Caco-2 (cell line): ENCODE data around the gene GALNTL6. TPM values are rescaled to one million over a fixed set of nuclear protein-coding genes. Genes with fewer than 3 reads are reported as not detected.

ENCODE experiments used
- BruUV-seq: library from RNA; stranded (reverse); fragments of 400-500 nt; replicated peaks from 2 replicates; lab custom pipeline; 2021; lab: Mats Ljungman, UMichigan
- CTCF ChIA-PET: fragments of 300-600 bp; sonication (Branson Sonifier 250); formaldehyde crosslinking; loops from one replicate; lab custom pipeline; 2022; ENCODE audit warnings: antibody characterized with exemption; lab: Charles Lee
- POLR2A ChIA-PET: fragments of 300-600 bp; sonication (Branson Sonifier 250); formaldehyde crosslinking; loops from one replicate; lab custom pipeline; 2022; ENCODE audit warnings: antibody characterized with exemption; lab: Charles Lee
- DNase-seq, 2 experiments: peaks; one replicate each; pipeline versions ENCODE4 v3.0.0 to v3.0.0-alpha.2; 2020 to 2022
- H3K27me3 ChIP-seq: replicated peaks from 2 replicates; pipeline ENCODE4 v1.6.0; 2011; ENCODE audit warnings: low read length; ENCODE audit not compliant: control insufficient read depth, insufficient read depth
- H3K36me3 ChIP-seq: 2 replicates; pipeline ENCODE4 v1.5.1; 2011; ENCODE audit warnings: low read length; ENCODE audit not compliant: control insufficient read depth, insufficient read depth
- H3K4me1 ChIP-seq: fragments of 250-450 bp; sonication (Bioruptor Pico); 2 replicates; pipeline ENCODE4 v1.5.1; 2020; ENCODE audit warnings: mild to moderate bottlenecking
- H3K4me3 ChIP-seq: 2 replicates; pipeline ENCODE4 v1.5.1; 2011; ENCODE audit warnings: low read depth, mild to moderate bottlenecking, control low read depth, low read length
- H3K9me3 ChIP-seq: fragments of 250-450 bp; sonication (Bioruptor Pico); 2 replicates; pipeline ENCODE4 v1.5.1; 2020; ENCODE audit warnings: mild to moderate bottlenecking, moderate library complexity
- H3K27ac Mint-ChIP-seq: one replicate; pipeline ENCODE4 v1.8.0; 2022; ENCODE audit warnings: mixed read lengths; ENCODE audit not compliant: unreplicated experiment
- H3K27me3 Mint-ChIP-seq: one replicate; pipeline ENCODE4 v1.8.0; 2022; ENCODE audit warnings: mixed read lengths; ENCODE audit not compliant: insufficient read depth, unreplicated experiment
- H3K36me3 Mint-ChIP-seq: one replicate; pipeline ENCODE4 v1.8.0; 2022; ENCODE audit warnings: mild to moderate bottlenecking, mixed read lengths; ENCODE audit not compliant: insufficient read depth, unreplicated experiment
- H3K4me1 Mint-ChIP-seq: one replicate; pipeline ENCODE4 v1.8.0; 2022; ENCODE audit warnings: low read depth, mixed read lengths; ENCODE audit not compliant: unreplicated experiment
- H3K4me3 Mint-ChIP-seq: one replicate; pipeline ENCODE4 v1.8.0; 2022; ENCODE audit warnings: mild to moderate bottlenecking, moderate library complexity, mixed read lengths; ENCODE audit not compliant: unreplicated experiment
- H3K9me3 Mint-ChIP-seq: one replicate; pipeline ENCODE4 v1.8.0; 2022; ENCODE audit warnings: mixed read lengths; ENCODE audit not compliant: unreplicated experiment
- CTCF ChIP-seq, 2 experiments: fragments of 200-600 bp in 1 of 2; IDR thresholded peaks; 1 replicate in 1 of 2; 2 replicates in 1 of 2; pipeline versions ENCODE4 v1.5.1 to v1.8.0; 2011 to 2022; ENCODE audit warnings: antibody characterized with exemption in 1 of 2, control low read depth in 1 of 2, inconsistent platforms in 1 of 2, low read depth in 1 of 2, low read length in 1 of 2, mild to moderate bottlenecking in 1 of 2, moderate library complexity in 1 of 2; ENCODE audit not compliant: insufficient read depth in 1 of 2, severe bottlenecking in 1 of 2, unreplicated experiment in 1 of 2
- intact Hi-C: fragments of 100-400 bp; cut with micrococcal nuclease; formaldehyde crosslinking; loops from one replicate; pipeline ENCODE4 v1.10.0; 2022; ENCODE audit not compliant: unreplicated experiment
- total RNA-seq: library from RNA; stranded (reverse); gene quantifications from 2 replicates; pipeline ENCODE4 v1.2.3, GENCODE V29; 2022

The GALNTL6 gene
- total RNA-seq, 1 experiment from 2014 or later: not detected

GRCh38 chr4:171920901-171921300 lies 107.7 kb downstream of the GALNTL6 start:
- no peaks in the 10 kb centered on the region for H3K36me3 Mint-ChIP-seq
- no TSS peak for BruUV-seq
- POLR2A ChIA-PET: no interaction called here

GRCh38 chr4:171924746-171925376 lies 111.7 kb downstream of the GALNTL6 start:
- Histone ChIP-seq H3K27me3 (no peaks in the 10 kb centered on the region), H3K9me3 (no peaks in the 10 kb centered on the region), H3K36me3 (no peaks in the 10 kb centered on the region), H3K4me1 (no peaks in the 10 kb centered on the region), H3K4me3 (no peak overlapping the region)
- Mint-ChIP-seq H3K9me3 (no peaks in the 10 kb centered on the region), H3K27me3 (peaks cover 3% of the 10 kb centered on the region), H3K36me3 (no peaks in the 10 kb centered on the region), H3K4me1 (no peaks in the 10 kb centered on the region), H3K4me3 (no peak overlapping the region), H3K27ac (no peak overlapping the region)
- no peak for TF ChIP-seq CTCF (IDR thresholded peaks at IDR 0.05; ENCODE audit: insufficient read depth in 1 of 2, low read depth in 1 of 2, low read length in 1 of 2, severe bottlenecking in 1 of 2, unreplicated experiment in 1 of 2)
- DNase-seq: no peak
- ChIA-PET POLR2A (no interaction called here), CTCF (no interaction called here)
- no TSS peak for BruUV-seq
- intact Hi-C loops: no loop called here

More at GRCh38 chr4:171920901-171921300, 107.7 kb downstream of the GALNTL6 start:
- no peak for DNase-seq
- Histone ChIP-seq H3K4me1 (no peaks in the 10 kb centered on the region), H3K36me3 (no peaks in the 10 kb centered on the region), H3K27me3 (no peaks in the 10 kb centered on the region), H3K9me3 (no peaks in the 10 kb centered on the region), H3K4me3 (no peak overlapping the region)
- no peak overlapping the region for H3K4me3 Mint-ChIP-seq
- TF ChIP-seq CTCF (IDR thresholded peaks at IDR 0.05; ENCODE audit: insufficient read depth in 1 of 2, low read depth in 1 of 2, low read length in 1 of 2, severe bottlenecking in 1 of 2, unreplicated experiment in 1 of 2): no peak
- H3K27me3 Mint-ChIP-seq: no peaks in the 10 kb centered on the region
- CTCF ChIA-PET: no interaction called here
- intact Hi-C loops: no loop called here
- no peaks in the 10 kb centered on the region for H3K9me3 Mint-ChIP-seq
- no peaks in the 10 kb centered on the region for H3K4me1 Mint-ChIP-seq
- no peak overlapping the region for H3K27ac Mint-ChIP-seq

GRCh38 chr4:171928336-171928735 lies 115.1 kb downstream of the GALNTL6 start:
- Mint-ChIP-seq H3K27ac (no peak overlapping the region), H3K4me1 (no peaks in the 10 kb centered on the region), H3K27me3 (peaks cover 3% of the 10 kb centered on the region), H3K4me3 (no peak overlapping the region), H3K36me3 (no peaks in the 10 kb centered on the region), H3K9me3 (no peaks in the 10 kb centered on the region)
- Histone ChIP-seq H3K4me3 (no peak overlapping the region), H3K9me3 (no peaks in the 10 kb centered on the region), H3K36me3 (no peaks in the 10 kb centered on the region), H3K4me1 (no peaks in the 10 kb centered on the region), H3K27me3 (no peaks in the 10 kb centered on the region)
- ChIA-PET CTCF (no interaction called here), POLR2A (no interaction called here)
- TF ChIP-seq CTCF (IDR thresholded peaks at IDR 0.05; ENCODE audit: insufficient read depth in 1 of 2, low read depth in 1 of 2, low read length in 1 of 2, severe bottlenecking in 1 of 2, unreplicated experiment in 1 of 2): no peak
- no peak for DNase-seq
- intact Hi-C loops: no loop called here
- no TSS peak for BruUV-seq
